Naive B cell (primary cell): Measurements from ENCODE around the gene LMNTD2. TPM values are rescaled to one million over a fixed set of nuclear protein-coding genes. Genes with fewer than 3 reads are reported as not detected.

Experiments used
- ATAC-seq, 2 donors: fragments of 150-1000 bp; cut with Tn5 transposase; 2 replicates each; pipeline ENCODE4 v1.10.0; 2021; ENCODE audit warnings: low read depth in 2 of 2, mild to moderate bottlenecking in 2 of 2, moderate library complexity in 2 of 2
- DNase-seq: peaks from one replicate; pipeline ENCODE4 v3.0.0; 2022
- H3K27ac Mint-ChIP-seq, 6 donors: one replicate each; pipeline ENCODE4 v1.8.0; 2020 to 2022; ENCODE audit warnings: mild to moderate bottlenecking in 6 of 6, mixed read lengths in 6 of 6, moderate library complexity in 5 of 6, inconsistent platforms in 2 of 6
- H3K27me3 Mint-ChIP-seq, 3 donors: one replicate each; pipeline ENCODE4 v1.8.0; 2021 to 2022; ENCODE audit warnings: mixed read lengths in 3 of 3, mild to moderate bottlenecking in 1 of 3
- H3K36me3 Mint-ChIP-seq, 2 donors: one replicate each; pipeline ENCODE4 v1.8.0; 2020 to 2022; ENCODE audit warnings: mixed read lengths in 2 of 2, inconsistent platforms in 1 of 2, mild to moderate bottlenecking in 1 of 2
- H3K4me1 Mint-ChIP-seq, 3 donors: one replicate each; pipeline ENCODE4 v1.8.0; 2020 to 2022; ENCODE audit warnings: mixed read lengths in 3 of 3, inconsistent platforms in 1 of 3, mild to moderate bottlenecking in 1 of 3, moderate library complexity in 1 of 3
- H3K4me3 Mint-ChIP-seq, 8 donors: one replicate each; pipeline ENCODE4 v1.8.0; 2020 to 2022; ENCODE audit warnings: mild to moderate bottlenecking in 8 of 8, mixed read lengths in 8 of 8, moderate library complexity in 8 of 8, inconsistent platforms in 2 of 8
- H3K9me3 Mint-ChIP-seq, 7 donors: one replicate each; pipeline ENCODE4 v1.8.0; 2020 to 2022; ENCODE audit warnings: mixed read lengths in 7 of 7, mild to moderate bottlenecking in 5 of 7, inconsistent platforms in 2 of 7, moderate library complexity in 1 of 7
- polyA plus RNA-seq, 6 donors: library from polyadenylated mRNA; unstranded; fragments of 300-500 nt; fragmentation: Illumina TruSeq; gene quantifications; one replicate each; pipeline ENCODE4 v1.2.3, GENCODE V29; 2021; ENCODE audit warnings: low read depth in 6 of 6

LMNTD2 gene
- polyA plus RNA-seq, 6 donors from 2014 or later: 2.1 to 4.8 (median 2.9) TPM

- Mint-ChIP-seq H3K36me3 (no peaks in the 10 kb centered on the region), H3K27ac (no peak overlapping the region), H3K9me3 (no peaks in the 10 kb centered on the region), H3K4me1 (peaks cover 13 to 32% (median 17%) of the 10 kb centered on the region in 3 donors), H3K27me3 (no peaks in the 10 kb centered on the region), H3K4me3 (peak overlapping the region in 5 of 8 donors; percentile 46 to 84 (median 70))
- DNase-seq (no peak), ATAC-seq (no peak)
These were observed 1.4 kb downstream of the LMNTD2 start for GRCh38 chr11:559020-559620.

DNA sequence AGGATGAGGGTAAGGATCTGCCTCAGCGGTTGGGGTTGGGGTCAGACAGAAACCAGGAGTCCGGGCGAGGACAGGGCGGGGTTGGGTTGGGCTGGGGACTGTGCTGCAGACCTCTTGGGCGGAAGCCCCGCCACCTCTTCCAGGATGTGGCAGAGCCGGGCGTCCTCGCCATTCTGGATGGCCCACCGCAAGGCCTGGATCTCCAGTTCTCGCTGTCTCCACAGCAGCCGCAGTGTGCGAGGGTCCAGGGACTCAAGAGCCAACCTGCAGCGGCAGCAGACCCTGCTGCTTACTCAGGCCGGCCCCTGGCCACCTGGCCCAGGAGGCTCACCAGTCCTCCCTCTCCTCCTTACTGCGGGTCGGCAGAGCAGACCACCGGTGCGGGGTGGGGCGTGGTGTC, 2.0 kb downstream of the LMNTD2 start:
- DNase-seq: no peak
- ATAC-seq: no peak
- H3K4me1 Mint-ChIP-seq: peaks cover 10 to 30% (median 17%) of the 10 kb centered on the region in 3 donors
- peak overlapping the region in 1 of 8 donors; percentile 29 for H3K4me3 Mint-ChIP-seq
- H3K27me3 Mint-ChIP-seq: no peaks in the 10 kb centered on the region
- no peaks in the 10 kb centered on the region for H3K9me3 Mint-ChIP-seq
- no peaks in the 10 kb centered on the region for H3K36me3 Mint-ChIP-seq
- no peak overlapping the region for H3K27ac Mint-ChIP-seq

DNA sequence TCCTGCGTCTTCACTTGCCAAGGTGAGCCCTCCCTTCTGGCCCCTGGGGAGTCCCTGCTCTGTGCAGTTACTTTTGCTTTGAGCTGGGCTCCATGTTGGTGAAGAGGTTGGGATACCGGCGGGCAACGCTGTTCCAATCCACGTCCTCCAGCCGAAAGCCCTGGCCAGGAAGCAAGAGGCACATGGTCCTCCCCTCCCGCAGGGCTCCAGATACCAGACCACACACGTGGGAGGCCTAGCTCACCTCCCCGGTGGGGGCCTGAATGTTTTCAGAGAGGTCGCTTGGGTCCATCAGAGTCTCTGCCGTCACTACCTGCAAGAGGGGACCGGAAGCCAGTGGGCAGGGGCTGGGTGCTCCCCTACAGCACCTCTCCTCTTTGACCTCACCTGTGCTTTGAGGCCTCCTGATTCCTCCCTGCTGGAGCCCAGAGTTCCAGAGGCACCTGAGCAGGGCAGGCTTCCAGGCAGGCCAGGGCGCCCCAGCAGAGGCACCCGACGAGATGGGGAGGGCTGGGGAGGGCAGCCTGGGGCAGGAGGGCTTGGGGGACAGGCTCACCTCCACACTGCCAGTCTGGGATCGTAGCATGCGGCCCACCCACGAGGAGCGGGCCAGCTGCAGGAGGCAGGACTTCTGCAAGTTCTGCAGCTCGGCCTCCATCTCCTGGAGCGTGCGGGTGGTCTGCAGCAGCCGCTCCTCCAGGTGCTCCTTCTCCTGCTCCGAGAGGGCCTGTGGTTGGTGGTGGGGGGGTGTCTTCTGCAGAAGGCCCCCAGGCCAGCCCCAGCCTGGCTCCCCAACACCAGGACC, 3.0 kb downstream of the LMNTD2 start:
- Mint-ChIP-seq H3K27ac (no peak overlapping the region), H3K27me3 (no peaks in the 10 kb centered on the region), H3K36me3 (no peaks in the 10 kb centered on the region), H3K9me3 (no peaks in the 10 kb centered on the region), H3K4me3 (peak overlapping the region in 5 of 8 donors; percentile 29 to 80 (median 62)), H3K4me1 (peaks cover 10 to 29% (median 17%) of the 10 kb centered on the region in 3 donors)
- no peak for ATAC-seq
- DNase-seq: no peak

GRCh38 chr11:556662-557256, 3.8 kb downstream of the LMNTD2 start:
- no peaks in the 10 kb centered on the region for H3K9me3 Mint-ChIP-seq
- no peaks in the 10 kb centered on the region for H3K36me3 Mint-ChIP-seq
- H3K27ac Mint-ChIP-seq: peak overlapping the region in 1 of 6 donors; percentile 74
- peaks cover 10 to 29% (median 16%) of the 10 kb centered on the region in 3 donors for H3K4me1 Mint-ChIP-seq
- DNase-seq (no peak), ATAC-seq (no peak)
- no peaks in the 10 kb centered on the region for H3K27me3 Mint-ChIP-seq
- H3K4me3 Mint-ChIP-seq: peak overlapping the region; percentile 29 to 80 (median 57)

DNA sequence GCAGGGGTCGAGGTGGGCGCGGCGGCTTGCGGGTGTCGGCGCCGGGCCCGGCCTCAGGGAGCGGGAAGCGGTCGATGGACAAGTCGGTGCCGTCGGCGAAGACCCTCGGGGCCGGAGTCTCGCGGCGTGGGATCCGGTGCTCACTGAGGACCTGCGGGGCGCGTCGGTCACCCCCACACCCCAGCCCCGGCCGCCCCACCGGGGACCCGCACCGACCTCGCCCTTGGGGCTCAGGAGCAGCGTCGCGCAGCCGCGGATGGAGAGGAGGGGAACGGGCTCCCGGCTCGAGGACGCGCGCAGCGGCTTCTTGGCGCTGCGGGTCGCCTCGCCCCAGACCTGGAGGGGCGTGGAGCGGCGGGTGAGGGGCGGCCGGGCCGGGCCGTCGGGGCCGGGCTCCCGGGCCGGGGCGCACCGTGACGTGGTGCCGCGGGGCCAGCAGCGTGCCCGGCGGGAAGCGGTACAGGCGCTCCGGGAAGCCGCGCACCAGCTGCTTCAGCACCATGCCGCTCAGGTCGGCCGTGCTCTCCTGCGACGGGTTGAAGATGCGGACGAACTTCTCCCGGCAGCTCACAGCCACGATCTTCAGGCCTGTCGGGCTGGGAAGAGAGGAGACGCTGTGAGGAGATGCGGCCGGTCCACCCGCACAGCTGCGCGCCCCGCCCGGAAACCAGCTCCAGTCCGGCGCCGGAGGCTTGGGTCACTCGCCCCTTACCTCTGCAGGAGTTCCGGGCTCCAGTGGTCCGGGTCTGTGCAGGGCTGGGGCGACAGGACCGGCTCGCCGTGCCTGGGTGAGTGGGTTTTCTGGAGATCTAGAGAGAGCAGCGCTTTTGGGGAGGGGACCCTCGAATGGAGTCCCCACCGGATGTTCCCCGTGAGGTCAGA, 4.5 kb downstream of the LMNTD2 start:
- Mint-ChIP-seq H3K27me3 (no peaks in the 10 kb centered on the region), H3K27ac (peak overlapping the region in 1 of 6 donors; percentile 74), H3K4me1 (peaks cover 4 to 22% (median 11%) of the 10 kb centered on the region in 3 donors), H3K9me3 (no peaks in the 10 kb centered on the region), H3K4me3 (peak overlapping the region; percentile 29 to 72 (median 58)), H3K36me3 (no peaks in the 10 kb centered on the region)
- DNase-seq (no peak), ATAC-seq (no peak)

- H3K4me3 Mint-ChIP-seq: peak overlapping the region in 3 of 8 donors; percentile 32 to 72 (median 58)
- no peak overlapping the region for H3K27ac Mint-ChIP-seq
- no peaks in the 10 kb centered on the region for H3K36me3 Mint-ChIP-seq
- peak; percentile 22 to 25 for ATAC-seq
- H3K9me3 Mint-ChIP-seq: no peaks in the 10 kb centered on the region
- peak; percentile 29 for DNase-seq
- peaks cover 4 to 22% (median 11%) of the 10 kb centered on the region in 3 donors for H3K4me1 Mint-ChIP-seq
- H3K27me3 Mint-ChIP-seq: no peaks in the 10 kb centered on the region
These were observed 5.2 kb downstream of the LMNTD2 start for GRCh38 chr11:555227-555779.

DNA sequence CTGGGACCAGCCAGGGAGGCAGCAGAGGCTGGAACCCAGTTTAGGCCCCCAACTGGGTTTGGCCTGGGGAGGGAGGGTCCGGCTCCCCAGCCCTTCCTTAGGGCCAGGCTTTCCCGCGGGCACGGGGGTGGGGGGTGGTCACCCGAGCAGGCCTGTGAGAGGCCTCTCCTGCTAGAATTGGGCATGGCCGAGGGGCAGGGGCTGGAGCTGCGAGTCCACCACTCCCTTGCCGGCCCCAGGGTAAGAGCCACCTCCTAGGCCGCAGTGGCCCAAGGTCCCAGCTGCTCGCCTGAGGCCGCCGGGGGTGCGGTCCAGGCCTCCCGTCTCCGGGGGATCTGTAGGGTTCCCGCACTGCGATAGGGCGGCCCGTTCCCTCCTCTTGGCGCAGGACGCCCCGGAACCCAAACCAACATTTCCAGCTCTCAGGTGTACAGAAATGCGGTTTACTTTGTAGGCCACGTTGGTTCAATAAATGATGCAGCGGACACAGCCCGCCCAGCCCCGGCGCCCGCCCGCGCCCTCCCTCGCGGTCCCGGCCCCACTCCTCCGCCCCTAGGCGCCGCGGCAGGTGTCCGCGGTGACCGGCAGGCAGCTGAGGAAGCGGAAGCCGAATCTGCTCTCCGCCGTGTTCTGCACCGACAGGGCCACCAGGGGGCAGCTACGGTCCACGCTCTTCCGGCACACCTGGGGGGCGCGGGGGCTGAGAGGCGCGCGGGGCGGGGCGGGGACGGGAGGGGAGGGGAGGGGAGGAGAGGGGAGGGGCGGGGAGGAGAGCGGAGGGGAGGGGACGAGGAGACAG, 5.9 kb downstream of the LMNTD2 start:
- peak overlapping the region in 1 of 6 donors; percentile 41 for H3K27ac Mint-ChIP-seq

DNA sequence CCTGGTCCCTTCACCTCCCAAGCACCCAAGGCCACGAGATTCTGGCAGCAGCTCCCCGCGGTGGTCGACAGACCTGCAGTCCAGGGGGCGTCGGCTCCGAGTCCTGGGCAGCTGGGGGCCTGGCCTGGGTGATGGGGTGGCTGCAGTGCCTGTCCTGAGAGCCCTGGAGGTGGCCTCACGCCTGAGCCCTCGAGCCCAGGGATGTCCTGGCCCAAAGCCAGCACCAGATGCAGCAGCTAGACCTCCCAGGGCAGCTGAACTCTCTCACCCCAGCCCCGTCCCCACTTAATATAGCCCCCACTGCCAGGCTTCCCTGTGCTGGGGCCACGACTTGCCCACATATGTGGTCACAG, 6.6 kb downstream of the LMNTD2 start:
- DNase-seq: no peak
- Mint-ChIP-seq H3K9me3 (no peaks in the 10 kb centered on the region), H3K27me3 (no peaks in the 10 kb centered on the region), H3K36me3 (no peaks in the 10 kb centered on the region), H3K27ac (peak overlapping the region in 1 of 6 donors; percentile 41), H3K4me1 (peaks cover 0 to 10% (median 5%) of the 10 kb centered on the region in 3 donors), H3K4me3 (peak overlapping the region in 1 of 8 donors; percentile 58)
- no peak for ATAC-seq

More for the DNA sequence above, 5.9 kb downstream of the LMNTD2 start:
- H3K4me3 Mint-ChIP-seq: peak overlapping the region in 5 of 8 donors; percentile 24 to 72 (median 58)
- H3K9me3 Mint-ChIP-seq: no peaks in the 10 kb centered on the region
- no peaks in the 10 kb centered on the region for H3K27me3 Mint-ChIP-seq
- DNase-seq: peak; percentile 78
- H3K36me3 Mint-ChIP-seq: no peaks in the 10 kb centered on the region
- ATAC-seq: peak; percentile 84 to 90
- H3K4me1 Mint-ChIP-seq: peaks cover 0 to 16% (median 6%) of the 10 kb centered on the region in 3 donors

DNA sequence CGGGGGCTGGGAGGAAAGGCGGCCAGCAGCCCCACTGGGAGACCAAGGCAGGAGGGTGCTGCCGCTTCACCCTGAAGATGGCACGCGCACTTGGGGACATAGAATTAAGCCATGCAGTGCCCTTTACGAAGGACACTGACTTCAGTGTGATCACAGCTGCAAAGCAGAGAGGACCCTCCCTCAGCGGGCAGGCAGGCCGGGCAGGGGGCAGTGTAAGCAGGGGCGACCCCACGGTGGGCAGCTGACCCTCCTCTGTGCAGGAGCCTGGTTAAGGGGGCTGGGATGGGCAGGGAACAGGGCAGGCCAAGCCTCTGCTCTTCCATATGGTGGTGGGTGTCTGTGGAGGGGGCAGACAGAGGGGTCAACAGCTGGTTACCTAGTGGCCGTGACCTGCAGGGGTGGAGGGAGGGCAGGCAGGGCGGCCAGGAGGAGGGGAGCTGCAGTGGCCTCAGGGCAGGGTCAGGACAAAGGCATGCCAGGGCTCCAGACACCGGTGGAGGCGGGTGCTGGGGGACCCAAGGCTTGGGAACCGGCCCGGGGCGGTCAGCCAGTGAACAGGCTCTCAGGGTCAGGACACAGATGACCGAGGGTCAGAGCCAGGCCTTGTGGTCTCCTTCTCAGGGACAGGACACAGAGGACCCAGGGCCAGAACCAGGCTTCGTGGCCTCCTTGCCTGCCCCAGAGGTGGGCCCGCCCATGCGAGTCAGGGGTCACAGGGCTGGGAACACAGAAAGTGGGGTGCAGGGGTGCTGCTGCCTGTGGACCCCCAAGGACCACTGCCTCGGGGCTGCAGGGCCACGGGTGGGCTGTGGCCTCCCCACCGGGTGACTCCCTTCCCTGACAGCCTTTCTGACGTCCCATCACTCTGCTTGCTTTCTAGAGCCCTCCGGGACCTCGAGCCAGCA, 7.2 kb downstream of the LMNTD2 start:
- H3K4me3 Mint-ChIP-seq: peak overlapping the region in 3 of 8 donors; percentile 8 to 31 (median 9)
- peaks cover 0 to 9% (median 5%) of the 10 kb centered on the region in 3 donors for H3K4me1 Mint-ChIP-seq
- no peaks in the 10 kb centered on the region for H3K27me3 Mint-ChIP-seq
- ATAC-seq (no peak), DNase-seq (no peak)
- H3K36me3 Mint-ChIP-seq: no peaks in the 10 kb centered on the region
- no peaks in the 10 kb centered on the region for H3K9me3 Mint-ChIP-seq
- peak overlapping the region in 2 of 6 donors; percentile 69 to 81 for H3K27ac Mint-ChIP-seq

DNA sequence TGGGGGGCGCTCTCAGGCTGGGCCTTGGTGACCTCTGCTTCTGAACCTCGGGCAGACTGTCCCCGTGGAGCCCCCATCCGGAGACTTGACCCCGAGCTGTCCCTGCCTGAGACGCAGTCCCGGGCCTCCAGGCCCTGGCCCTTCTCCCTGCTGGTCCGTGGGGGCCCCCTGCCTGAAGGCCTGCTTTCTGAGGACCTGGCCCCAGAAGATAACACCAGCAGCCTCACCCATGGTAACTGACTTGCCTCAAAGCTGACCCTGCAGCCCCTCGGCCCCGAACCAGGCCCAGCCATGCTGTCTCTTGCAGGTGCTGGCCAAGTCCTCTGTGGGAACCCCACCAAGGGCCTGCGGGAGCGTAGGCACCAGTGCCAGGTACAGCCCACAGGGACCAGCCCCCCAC, 8.9 kb downstream of the LMNTD2 start:
- Mint-ChIP-seq H3K27me3 (no peaks in the 10 kb centered on the region), H3K4me3 (no peak overlapping the region), H3K36me3 (no peaks in the 10 kb centered on the region), H3K9me3 (no peaks in the 10 kb centered on the region), H3K4me1 (peaks cover 0 to 9% (median 0%) of the 10 kb centered on the region in 3 donors), H3K27ac (no peak overlapping the region)
- ATAC-seq: no peak
- no peak for DNase-seq

DNA sequence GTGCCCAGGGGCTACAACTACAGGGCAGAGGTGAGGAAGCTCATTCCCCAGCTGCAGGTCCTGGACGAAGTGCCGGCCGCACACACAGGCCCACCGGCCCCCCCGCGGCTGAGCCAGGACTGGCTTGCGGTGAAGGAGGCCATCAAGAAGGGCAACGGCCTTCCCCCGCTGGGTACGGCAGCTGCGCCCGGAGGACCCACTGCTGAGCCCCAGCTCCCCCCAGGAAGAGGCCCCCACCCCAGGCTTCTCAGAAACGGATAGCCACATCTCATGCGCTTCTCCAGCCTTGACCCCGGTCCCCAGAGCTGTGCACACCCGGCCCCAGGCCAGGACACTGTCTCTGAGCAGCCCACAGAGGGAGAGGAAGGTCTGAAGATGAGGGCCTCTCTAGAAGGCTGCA, 9.4 kb downstream of the LMNTD2 start:
- H3K27me3 Mint-ChIP-seq: no peaks in the 10 kb centered on the region
- H3K27ac Mint-ChIP-seq: no peak overlapping the region
- ATAC-seq: no peak
- H3K4me1 Mint-ChIP-seq: peaks cover 0 to 4% (median 0%) of the 10 kb centered on the region in 3 donors
- no peak for DNase-seq
- H3K36me3 Mint-ChIP-seq: no peaks in the 10 kb centered on the region
- no peak overlapping the region for H3K4me3 Mint-ChIP-seq
- H3K9me3 Mint-ChIP-seq: no peaks in the 10 kb centered on the region
